Astrocyte (in vitro differentiated cells and primary cell): ENCODE data around the gene STK39.

Source experiments
- EZH2 ChIP-seq: IDR thresholded peaks from 2 replicates; pipeline ENCODE4 v1.6.1; 2012; ENCODE audit warnings: mild to moderate bottlenecking, low read length, inconsistent platforms; ENCODE audit not compliant: insufficient read depth
- TF ChIP-seq, protein P1 (sequence below): IDR thresholded peaks from 2 replicates; pipeline ENCODE4 v1.5.1; 2011; ENCODE audit warnings: low read depth, mild to moderate bottlenecking, inconsistent platforms, low read length, moderate library complexity; ENCODE audit not compliant: insufficient read depth

DNA sequence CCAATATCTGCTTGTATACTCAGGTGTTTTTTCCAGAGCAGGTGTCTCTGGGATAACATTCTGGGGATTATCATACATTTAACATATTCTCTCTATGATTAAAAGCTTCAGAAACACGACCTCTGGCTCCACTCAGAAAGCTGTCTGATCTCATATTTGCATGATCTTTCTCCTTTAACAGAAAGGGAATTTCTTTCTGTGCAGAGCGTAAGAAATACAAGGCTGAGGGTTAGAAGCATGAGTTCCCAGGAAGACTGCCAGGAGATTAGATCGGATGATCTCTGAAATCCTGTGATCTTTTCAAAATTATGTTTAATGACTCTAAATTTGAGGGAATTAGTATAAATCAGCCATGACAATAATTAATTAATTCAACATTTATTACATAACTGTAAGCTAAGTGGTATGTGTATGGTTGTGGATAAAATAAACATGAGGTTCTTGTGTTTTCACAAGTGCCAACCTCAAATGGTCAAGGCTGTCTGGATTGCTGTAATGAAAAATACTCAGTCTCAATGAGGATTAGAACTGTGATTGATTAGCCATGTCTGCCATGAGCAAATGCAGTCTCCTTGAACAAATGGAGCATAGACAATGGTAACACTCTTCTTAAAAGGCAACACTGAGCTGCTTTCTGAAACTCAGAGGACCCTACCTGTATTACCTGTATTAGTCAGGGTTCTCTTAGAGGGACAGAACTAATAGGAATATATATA lies 304.9 kb downstream of the STK39 start:
- no peak for TF ChIP-seq EZH2
- TF ChIP-seq, protein P1, sequence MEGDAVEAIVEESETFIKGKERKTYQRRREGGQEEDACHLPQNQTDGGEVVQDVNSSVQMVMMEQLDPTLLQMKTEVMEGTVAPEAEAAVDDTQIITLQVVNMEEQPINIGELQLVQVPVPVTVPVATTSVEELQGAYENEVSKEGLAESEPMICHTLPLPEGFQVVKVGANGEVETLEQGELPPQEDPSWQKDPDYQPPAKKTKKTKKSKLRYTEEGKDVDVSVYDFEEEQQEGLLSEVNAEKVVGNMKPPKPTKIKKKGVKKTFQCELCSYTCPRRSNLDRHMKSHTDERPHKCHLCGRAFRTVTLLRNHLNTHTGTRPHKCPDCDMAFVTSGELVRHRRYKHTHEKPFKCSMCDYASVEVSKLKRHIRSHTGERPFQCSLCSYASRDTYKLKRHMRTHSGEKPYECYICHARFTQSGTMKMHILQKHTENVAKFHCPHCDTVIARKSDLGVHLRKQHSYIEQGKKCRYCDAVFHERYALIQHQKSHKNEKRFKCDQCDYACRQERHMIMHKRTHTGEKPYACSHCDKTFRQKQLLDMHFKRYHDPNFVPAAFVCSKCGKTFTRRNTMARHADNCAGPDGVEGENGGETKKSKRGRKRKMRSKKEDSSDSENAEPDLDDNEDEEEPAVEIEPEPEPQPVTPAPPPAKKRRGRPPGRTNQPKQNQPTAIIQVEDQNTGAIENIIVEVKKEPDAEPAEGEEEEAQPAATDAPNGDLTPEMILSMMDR = no peak
